ENCODE measurements around the gene ITIH5. TPM values are rescaled to one million over a fixed set of nuclear protein-coding genes. Genes with fewer than 3 reads are reported as not detected.
A peak's percentile ranks its signal among the peaks of the same experiment; 100 is the strongest.

ITIH5 gene
- total and polyA plus RNA-seq, 8 donors: 4.4 to 28.6 (median 9.4) TPM

- Histone ChIP-seq H3K36me3 (no peaks in the 10 kb centered on the region), H3K4me3 (no peak overlapping the region), H3K4me1 (no peaks in the 10 kb centered on the region), H3K27ac (no peak overlapping the region), H3K27me3 (no peaks in the 10 kb centered on the region), H3K9me3 (no peaks in the 10 kb centered on the region)
- WGBS, 2 donors: 81 to 88% methylated on average over 5 of the region's 5 CpGs
- FAIRE-seq (no peak), ATAC-seq (no peak), DNase-seq (no peak)
- intact Hi-C loops (cut with DNase I): no loop called here
- TF ChIP-seq, protein P1, sequence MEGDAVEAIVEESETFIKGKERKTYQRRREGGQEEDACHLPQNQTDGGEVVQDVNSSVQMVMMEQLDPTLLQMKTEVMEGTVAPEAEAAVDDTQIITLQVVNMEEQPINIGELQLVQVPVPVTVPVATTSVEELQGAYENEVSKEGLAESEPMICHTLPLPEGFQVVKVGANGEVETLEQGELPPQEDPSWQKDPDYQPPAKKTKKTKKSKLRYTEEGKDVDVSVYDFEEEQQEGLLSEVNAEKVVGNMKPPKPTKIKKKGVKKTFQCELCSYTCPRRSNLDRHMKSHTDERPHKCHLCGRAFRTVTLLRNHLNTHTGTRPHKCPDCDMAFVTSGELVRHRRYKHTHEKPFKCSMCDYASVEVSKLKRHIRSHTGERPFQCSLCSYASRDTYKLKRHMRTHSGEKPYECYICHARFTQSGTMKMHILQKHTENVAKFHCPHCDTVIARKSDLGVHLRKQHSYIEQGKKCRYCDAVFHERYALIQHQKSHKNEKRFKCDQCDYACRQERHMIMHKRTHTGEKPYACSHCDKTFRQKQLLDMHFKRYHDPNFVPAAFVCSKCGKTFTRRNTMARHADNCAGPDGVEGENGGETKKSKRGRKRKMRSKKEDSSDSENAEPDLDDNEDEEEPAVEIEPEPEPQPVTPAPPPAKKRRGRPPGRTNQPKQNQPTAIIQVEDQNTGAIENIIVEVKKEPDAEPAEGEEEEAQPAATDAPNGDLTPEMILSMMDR (IDR thresholded peaks at IDR 0.05): no peak
Observed at GRCh38 chr10:7566891-7567290, 99.9 kb downstream of the ITIH5 start.

DNA sequence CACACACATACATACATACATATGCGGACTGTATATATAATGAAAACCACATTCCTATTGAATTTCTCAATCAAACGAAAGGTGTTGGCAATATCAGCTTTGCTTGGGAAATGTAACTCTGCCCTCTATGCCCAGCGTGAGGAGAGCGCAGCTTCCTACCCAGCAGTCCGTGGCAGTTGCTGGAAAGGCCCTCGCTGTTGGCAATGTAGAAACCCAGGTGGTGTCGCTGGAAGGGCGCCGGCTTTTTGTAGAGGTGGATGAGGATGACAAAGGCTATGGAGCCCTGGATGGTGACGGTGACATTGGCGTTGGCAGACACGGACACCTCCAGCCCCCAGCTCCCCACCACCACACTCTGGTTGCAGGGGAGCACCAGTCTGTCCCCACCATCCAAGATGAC is 100.9 kb downstream of the ITIH5 start:
- Histone ChIP-seq H3K27me3 (no peaks in the 10 kb centered on the region), H3K4me1 (peaks cover 3 to 10% (median 4%) of the 10 kb centered on the region in 3 donors), H3K9me3 (no peaks in the 10 kb centered on the region), H3K36me3 (no peaks in the 10 kb centered on the region), H3K4me3 (no peak overlapping the region), H3K27ac (no peak overlapping the region)
- FAIRE-seq (no peak), DNase-seq (no peak), ATAC-seq (no peak)
- WGBS, 2 donors: 87 to 94% methylated on average over 12 of the region's 12 CpGs
- intact Hi-C loops (cut with DNase I): no loop called here
- TF ChIP-seq, protein P1 (IDR thresholded peaks at IDR 0.05): no peak

DNA sequence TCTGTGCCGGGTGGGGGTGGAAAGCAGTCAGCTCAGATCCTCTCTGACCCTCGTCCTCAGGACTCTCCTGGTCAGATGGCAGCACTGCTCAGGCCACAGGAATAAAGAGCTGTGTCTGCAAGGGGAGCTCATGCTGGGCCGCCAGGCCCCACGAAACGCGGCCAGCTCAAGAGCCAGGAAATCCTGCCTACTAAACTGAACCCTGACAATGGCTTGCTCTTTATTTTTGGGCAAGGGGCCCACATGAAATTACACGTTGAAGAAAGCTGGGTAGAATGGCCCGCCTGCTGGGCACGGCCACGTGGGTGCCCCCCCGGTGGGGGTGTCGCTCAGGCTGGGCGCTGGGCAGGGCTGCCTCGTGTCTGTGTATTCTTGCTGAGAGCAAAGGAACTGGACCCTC is 103.0 kb downstream of the ITIH5 start:
- no peak for FAIRE-seq
- Histone ChIP-seq H3K27ac (peak overlapping the region in 2 of 4 donors; percentile 22 to 42), H3K4me1 (peaks cover 3 to 12% (median 6%) of the 10 kb centered on the region in 3 donors), H3K27me3 (no peaks in the 10 kb centered on the region), H3K36me3 (no peaks in the 10 kb centered on the region), H3K9me3 (no peaks in the 10 kb centered on the region), H3K4me3 (no peak overlapping the region)
- no peak for ATAC-seq
- TF ChIP-seq, protein P1 (IDR thresholded peaks at IDR 0.05): no peak
- WGBS, 2 donors: 67% methylated on average over 14 of the region's 14 CpGs
- intact Hi-C loops (cut with DNase I): no loop called here
- peak in 1 of 6 donors; percentile 31 for DNase-seq

DNA sequence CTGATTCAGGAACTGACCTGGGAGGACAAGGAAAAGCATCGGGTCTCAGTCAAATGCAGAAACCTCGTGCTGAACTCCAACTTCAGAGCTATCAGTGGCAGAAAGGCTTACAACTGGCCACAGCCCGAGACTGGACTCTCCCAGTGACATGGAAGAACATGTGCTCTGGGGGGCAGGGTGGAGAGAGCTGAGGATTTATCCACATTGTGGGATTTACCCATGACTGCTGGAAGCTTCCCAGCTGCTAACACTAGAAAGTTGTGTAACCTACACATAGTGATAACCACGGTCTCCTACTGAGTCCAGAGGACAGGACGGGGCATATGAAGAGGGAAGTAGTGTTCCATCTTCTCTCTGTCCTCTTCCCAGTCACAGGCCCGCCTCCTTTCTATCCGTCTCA is 103.4 kb downstream of the ITIH5 start:
- WGBS, 2 donors: 33 to 35% methylated on average over 7 of the region's 7 CpGs
- Histone ChIP-seq H3K4me3 (no peak overlapping the region), H3K9me3 (no peaks in the 10 kb centered on the region), H3K27ac (peak overlapping the region in 2 of 4 donors; percentile 22 to 42), H3K36me3 (no peaks in the 10 kb centered on the region), H3K4me1 (peaks cover 3 to 12% (median 6%) of the 10 kb centered on the region in 3 donors), H3K27me3 (no peaks in the 10 kb centered on the region)
- peak in 2 of 4 donors; percentile 20 to 29 for ATAC-seq
- intact Hi-C loops (cut with DNase I): no loop called here
- peak in 1 of 6 donors; percentile 46 for DNase-seq
- TF ChIP-seq, protein P1 (IDR thresholded peaks at IDR 0.05): no peak
- FAIRE-seq: no peak

GRCh38 chr10:7561985-7562384 is 104.8 kb downstream of the ITIH5 start:
- peak overlapping the region; percentile 39 to 66 (median 55) for H3K27ac ChIP-seq
- ATAC-seq (no peak), DNase-seq (no peak), FAIRE-seq (no peak)
- WGBS, 2 donors: 65 to 68% methylated on average over 6 of the region's 6 CpGs
- H3K36me3 ChIP-seq: no peaks in the 10 kb centered on the region
- peaks cover 3 to 12% (median 6%) of the 10 kb centered on the region in 3 donors for H3K4me1 ChIP-seq
- no peaks in the 10 kb centered on the region for H3K9me3 ChIP-seq
- TF ChIP-seq, protein P1 (IDR thresholded peaks at IDR 0.05): no peak
- H3K27me3 ChIP-seq: no peaks in the 10 kb centered on the region
- H3K4me3 ChIP-seq: no peak overlapping the region
- intact Hi-C loops (cut with DNase I): no loop called here

All from pancreas (tissue), 10 donors.